ENCODE measurements around the gene RBMX. TPM values are rescaled to one million over a fixed set of nuclear protein-coding genes. Genes with fewer than 3 reads are reported as not detected.
"Not testable (repeated sequence)": the region's sequence is repeated elsewhere in the genome, so short reads cannot be mapped to it uniquely, and the experiment has no call there.

RBMX gene
- total and polyA plus RNA-seq, 7 donors: 58.7 to 334 (median 173) TPM

GRCh38 chrX:136906921-136907510 lies 26.5 kb upstream of the RBMX start:
- TF ChIP-seq POLR2A (IDR thresholded peaks at IDR 0.05) (no peak), EP300 (IDR thresholded peaks at IDR 0.05) (no peak), CTCF (IDR thresholded peaks at IDR 0.05) (no peak)
- Histone ChIP-seq H3K36me3 (no peaks in the 10 kb centered on the region), H3K9me3 (no peaks in the 10 kb centered on the region), H3K4me3 (no peak overlapping the region), H3K27ac (no peak overlapping the region), H3K27me3 (no peaks in the 10 kb centered on the region), H3K4me1 (peaks cover 0 to 7% (median 2%) of the 10 kb centered on the region in 4 donors)
- intact Hi-C loops (cut with DNase I): no loop called here
- no peak for DNase-seq
- 55 to 81% methylated on average over 14 of the region's 14 CpGs for WGBS, 2 donors

GRCh38 chrX:136904067-136904466 lies 23.5 kb upstream of the RBMX start:
- intact Hi-C loops (cut with DNase I); H3K27me3 ChIP-seq; DNase-seq; H3K36me3 ChIP-seq; H3K4me3 ChIP-seq; H3K4me1 ChIP-seq; H3K9me3 ChIP-seq; H3K27ac ChIP-seq: not testable (repeated sequence)
- WGBS, 2 donors: 72 to 95% methylated on average over 4 of the region's 4 CpGs

- H3K4me3 ChIP-seq; H3K27ac ChIP-seq; H3K9me3 ChIP-seq; DNase-seq; H3K27me3 ChIP-seq; H3K4me1 ChIP-seq; H3K36me3 ChIP-seq; intact Hi-C loops (cut with DNase I): not testable (repeated sequence)
- 86 to 96% methylated on average over 10 of the region's 10 CpGs for WGBS, 2 donors
These were observed 19.5 kb upstream of the RBMX start for GRCh38 chrX:136900071-136900470.

- no peak for DNase-seq
- TF ChIP-seq POLR2A (IDR thresholded peaks at IDR 0.05) (no peak), CTCF (IDR thresholded peaks at IDR 0.05) (no peak), POLR2AphosphoS5 (IDR thresholded peaks at IDR 0.05) (no peak), EP300 (IDR thresholded peaks at IDR 0.05) (no peak)
These were observed 18.7 kb upstream of the RBMX start for GRCh38 chrX:136899221-136899620.

DNA sequence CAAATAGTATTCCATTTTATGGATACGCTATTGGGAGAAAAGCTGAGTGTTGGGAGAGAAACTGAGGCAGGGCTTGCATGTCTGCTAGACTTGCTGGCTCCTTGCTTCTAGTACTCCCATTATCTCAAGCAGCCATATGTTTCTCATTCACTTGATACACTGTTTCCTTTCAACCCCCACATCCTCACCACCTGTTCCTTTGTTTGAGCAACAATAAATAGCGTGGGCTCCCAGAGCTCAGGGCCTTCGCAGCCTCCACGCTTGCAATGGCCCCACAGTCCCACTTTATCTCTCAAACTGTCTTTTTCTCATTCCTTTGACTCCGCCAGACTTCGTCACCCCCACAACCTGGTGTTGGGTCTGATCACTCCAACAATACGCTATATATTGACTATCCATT lies 18.2 kb upstream of the RBMX start:
- H3K27me3 ChIP-seq; H3K4me1 ChIP-seq; H3K27ac ChIP-seq; intact Hi-C loops (cut with DNase I); DNase-seq; H3K36me3 ChIP-seq; H3K4me3 ChIP-seq; H3K9me3 ChIP-seq: not testable (repeated sequence)
- whole genome bisulfite sequencing, 2 donors: 81 to 82% methylated on average over 7 of the region's 7 CpGs

More at GRCh38 chrX:136899221-136899620, 18.7 kb upstream of the RBMX start:
- intact Hi-C loops (cut with DNase I): no loop called here
- H3K36me3 ChIP-seq: no peaks in the 10 kb centered on the region
- no peak overlapping the region for H3K4me3 ChIP-seq
- H3K27me3 ChIP-seq: no peaks in the 10 kb centered on the region
- no peak overlapping the region for H3K27ac ChIP-seq
- H3K4me1 ChIP-seq: no peaks in the 10 kb centered on the region
- 55 to 91% methylated on average over 1 of the region's 1 CpG for WGBS, 2 donors
- no peaks in the 10 kb centered on the region for H3K9me3 ChIP-seq

GRCh38 chrX:136896121-136896914 lies 15.8 kb upstream of the RBMX start:
- TF ChIP-seq CTCF (IDR thresholded peaks at IDR 0.05): no peak
- WGBS, 2 donors: 86 to 88% methylated on average over 7 of the region's 7 CpGs
- no peaks in the 10 kb centered on the region for H3K36me3 ChIP-seq
- no peak overlapping the region for H3K27ac ChIP-seq
- H3K9me3 ChIP-seq: no peaks in the 10 kb centered on the region
- no peaks in the 10 kb centered on the region for H3K4me1 ChIP-seq
- H3K4me3 ChIP-seq: no peak overlapping the region
- no peak for DNase-seq
- no peaks in the 10 kb centered on the region for H3K27me3 ChIP-seq
- intact Hi-C loops (cut with DNase I): no loop called here

Data from sigmoid colon (tissue), 7 donors.